Measurements from ENCODE around the gene TFB1M. TPM values are rescaled to one million over a fixed set of nuclear protein-coding genes. Genes with fewer than 3 reads are reported as not detected.

The TFB1M gene
- total and polyA plus RNA-seq, 4 donors, result 9.7 to 27.9 (median 19.0) TPM

DNA sequence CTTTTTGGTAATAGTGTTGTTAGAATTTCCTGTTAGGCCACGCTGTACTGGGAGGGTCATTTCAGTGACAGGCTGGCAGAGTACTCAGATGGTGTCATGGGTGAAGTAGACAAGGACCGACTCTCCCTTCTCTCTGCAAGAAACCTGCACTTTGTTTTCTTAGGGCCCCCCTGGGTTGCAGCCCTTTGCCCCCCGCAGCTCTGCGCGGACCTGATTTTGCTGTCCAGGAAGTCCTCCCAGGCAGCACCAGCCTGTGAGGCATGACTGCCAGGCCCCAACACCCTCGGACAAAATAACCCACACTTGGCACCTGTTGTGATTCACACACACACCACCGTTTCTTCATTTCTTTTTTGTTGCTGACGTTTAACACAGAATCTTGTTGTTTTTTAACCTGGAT, 72.3 kb downstream of the TFB1M start:
- WGBS, 2 donors, result 82 to 85% methylated on average over 8 of the region's 8 CpGs
- H3K27me3 ChIP-seq (ENCODE audit: control insufficient read depth in 3 of 3, insufficient read depth in 3 of 3, low read length in 2 of 3), result no peaks in the 10 kb centered on the region

DNA sequence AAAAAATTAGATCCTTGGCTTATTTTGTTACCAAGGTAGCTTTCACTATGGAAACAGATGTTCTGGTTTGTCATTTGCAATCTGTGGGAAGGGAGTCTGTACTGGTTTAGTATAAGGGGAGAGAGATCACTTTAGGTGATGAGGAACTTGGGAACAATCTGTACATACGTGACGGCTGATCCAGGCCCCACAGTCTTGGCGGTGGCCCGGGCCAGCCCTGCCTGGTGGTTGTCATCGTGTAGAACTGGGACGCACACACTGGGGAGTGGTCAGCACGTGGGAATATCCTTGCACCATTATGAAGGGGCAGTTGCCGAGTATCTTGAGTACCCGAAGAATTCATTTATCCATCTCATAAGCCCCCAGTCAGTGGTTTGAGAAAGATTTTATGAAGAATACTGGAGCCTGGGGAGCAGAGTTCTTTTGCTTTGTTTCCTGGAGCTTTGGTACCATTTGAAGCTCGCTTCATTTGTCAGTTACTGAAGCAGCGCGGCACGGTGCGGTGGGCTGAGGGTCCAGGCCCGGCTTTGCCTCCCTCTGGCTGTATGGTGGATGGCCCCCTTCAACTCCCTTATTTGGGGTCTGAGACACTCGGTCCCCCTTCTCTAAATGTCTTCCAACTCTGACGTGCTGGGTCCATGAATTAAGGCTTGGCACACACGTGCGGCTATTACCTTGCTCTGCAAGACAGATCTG, 73.2 kb downstream of the TFB1M start:
- Histone ChIP-seq H3K4me1 (ENCODE audit: control insufficient read depth in 5 of 5, insufficient read depth in 5 of 5, low read length in 5 of 5) (peaks cover 0 to 17% (median 2%) of the 10 kb centered on the region in 5 donors), H3K27ac (ENCODE audit: low read depth in 1 of 2, low read length in 1 of 2) (no peak overlapping the region), H3K36me3 (ENCODE audit: control insufficient read depth in 4 of 4, insufficient read depth in 4 of 4, low read length in 4 of 4) (no peaks in the 10 kb centered on the region), H3K4me3 (no peak overlapping the region), H3K9ac (ENCODE audit: insufficient read depth in 1 of 2, low read length in 2 of 2) (no peak overlapping the region), H3K9me3 (ENCODE audit: control insufficient read depth in 4 of 4, insufficient read depth in 3 of 4, low read length in 3 of 4) (peaks cover 0 to 5% (median 1%) of the 10 kb centered on the region in 4 donors), H3K27me3 (ENCODE audit: control insufficient read depth in 3 of 3, insufficient read depth in 3 of 3, low read length in 2 of 3) (no peaks in the 10 kb centered on the region)
- WGBS, 2 donors, result 91 to 95% methylated on average over 19 of the region's 19 CpGs
- ATAC-seq (ENCODE audit: insufficient read depth, low FRiP score) (no peak), DNase-seq (no peak)
- TF ChIP-seq, protein P1, sequence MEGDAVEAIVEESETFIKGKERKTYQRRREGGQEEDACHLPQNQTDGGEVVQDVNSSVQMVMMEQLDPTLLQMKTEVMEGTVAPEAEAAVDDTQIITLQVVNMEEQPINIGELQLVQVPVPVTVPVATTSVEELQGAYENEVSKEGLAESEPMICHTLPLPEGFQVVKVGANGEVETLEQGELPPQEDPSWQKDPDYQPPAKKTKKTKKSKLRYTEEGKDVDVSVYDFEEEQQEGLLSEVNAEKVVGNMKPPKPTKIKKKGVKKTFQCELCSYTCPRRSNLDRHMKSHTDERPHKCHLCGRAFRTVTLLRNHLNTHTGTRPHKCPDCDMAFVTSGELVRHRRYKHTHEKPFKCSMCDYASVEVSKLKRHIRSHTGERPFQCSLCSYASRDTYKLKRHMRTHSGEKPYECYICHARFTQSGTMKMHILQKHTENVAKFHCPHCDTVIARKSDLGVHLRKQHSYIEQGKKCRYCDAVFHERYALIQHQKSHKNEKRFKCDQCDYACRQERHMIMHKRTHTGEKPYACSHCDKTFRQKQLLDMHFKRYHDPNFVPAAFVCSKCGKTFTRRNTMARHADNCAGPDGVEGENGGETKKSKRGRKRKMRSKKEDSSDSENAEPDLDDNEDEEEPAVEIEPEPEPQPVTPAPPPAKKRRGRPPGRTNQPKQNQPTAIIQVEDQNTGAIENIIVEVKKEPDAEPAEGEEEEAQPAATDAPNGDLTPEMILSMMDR (IDR thresholded peaks at IDR 0.05; ENCODE audit: control extremely low read depth, extremely low read depth), result no peak

More for the DNA sequence above, 72.3 kb downstream of the TFB1M start:
- TF ChIP-seq, protein P1 (IDR thresholded peaks at IDR 0.05; ENCODE audit: control extremely low read depth, extremely low read depth), result no peak
- Histone ChIP-seq H3K4me1 (ENCODE audit: control insufficient read depth in 5 of 5, insufficient read depth in 5 of 5, low read length in 5 of 5) (peaks cover 0 to 19% (median 4%) of the 10 kb centered on the region in 5 donors), H3K4me3 (no peak overlapping the region), H3K36me3 (ENCODE audit: control insufficient read depth in 4 of 4, insufficient read depth in 4 of 4, low read length in 4 of 4) (no peaks in the 10 kb centered on the region), H3K9me3 (ENCODE audit: control insufficient read depth in 4 of 4, insufficient read depth in 3 of 4, low read length in 3 of 4) (peaks cover 0 to 5% (median 1%) of the 10 kb centered on the region in 4 donors), H3K9ac (ENCODE audit: insufficient read depth in 1 of 2, low read length in 2 of 2) (no peak overlapping the region), H3K27ac (ENCODE audit: low read depth in 1 of 2, low read length in 1 of 2) (no peak overlapping the region)
- ATAC-seq (ENCODE audit: insufficient read depth, low FRiP score), result no peak
- no peak for DNase-seq

DNA sequence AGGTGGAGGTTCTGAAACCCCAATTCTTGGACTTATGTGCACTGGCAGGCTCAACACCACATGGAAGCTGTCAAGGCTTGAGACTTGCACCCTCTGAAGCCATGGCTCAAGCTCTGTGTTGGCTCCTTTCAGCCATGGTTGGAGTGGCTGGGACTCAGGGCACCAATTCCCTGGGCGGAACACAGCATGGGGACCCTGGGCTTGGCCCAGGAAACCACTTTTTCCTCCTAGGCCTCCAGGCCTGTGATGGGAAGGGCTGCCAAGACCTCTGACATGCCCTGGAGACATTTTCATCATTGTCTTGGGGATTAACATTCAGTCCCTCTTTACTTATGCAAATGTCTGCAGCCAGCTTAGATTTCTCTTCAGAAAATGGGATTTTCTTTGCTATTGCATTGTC, 76.7 kb downstream of the TFB1M start:
- peaks cover 0 to 5% (median 1%) of the 10 kb centered on the region in 4 donors for H3K9me3 ChIP-seq (ENCODE audit: control insufficient read depth in 4 of 4, insufficient read depth in 3 of 4, low read length in 3 of 4)
- 62 to 92% methylated on average over 1 of the region's 1 CpG for WGBS, 2 donors
- H3K27ac ChIP-seq (ENCODE audit: low read depth in 1 of 2, low read length in 1 of 2), result no peak overlapping the region
- no peak overlapping the region for H3K4me3 ChIP-seq
- TF ChIP-seq, protein P1 (IDR thresholded peaks at IDR 0.05; ENCODE audit: control extremely low read depth, extremely low read depth), result no peak
- no peaks in the 10 kb centered on the region for H3K36me3 ChIP-seq (ENCODE audit: control insufficient read depth in 4 of 4, insufficient read depth in 4 of 4, low read length in 4 of 4)
- H3K4me1 ChIP-seq (ENCODE audit: control insufficient read depth in 5 of 5, insufficient read depth in 5 of 5, low read length in 5 of 5), result peaks cover 0 to 10% (median 0%) of the 10 kb centered on the region in 5 donors
- H3K27me3 ChIP-seq (ENCODE audit: control insufficient read depth in 3 of 3, insufficient read depth in 3 of 3, low read length in 2 of 3), result no peaks in the 10 kb centered on the region
- ATAC-seq (ENCODE audit: insufficient read depth, low FRiP score) (no peak), DNase-seq (no peak)
- H3K9ac ChIP-seq (ENCODE audit: insufficient read depth in 1 of 2, low read length in 2 of 2), result no peak overlapping the region

All from lung (tissue), 12 donors.